ENCODE results near the gene PANX2. TPM values are rescaled to one million over a fixed set of nuclear protein-coding genes. Genes with fewer than 3 reads are reported as not detected.

The PANX2 gene
- total and polyA plus RNA-seq, 2 of the 13 experiments (the other 11 are each of a cell fraction or from before 2014, with no cell fraction given) = 0.15 to 1.1 TPM

- TF ChIP-seq RBFOX2 (IDR thresholded peaks at IDR 0.05; ENCODE audit: low read depth, low read length) (peak; percentile 82), NR2F2 (IDR thresholded peaks at IDR 0.05; ENCODE audit: borderline replicate concordance, low read depth) (no peak), NRL (CRISPR knock-in tag; IDR thresholded peaks at IDR 0.05; ENCODE audit: borderline replicate concordance) (no peak), ZNF251 (CRISPR knock-in tag; IDR thresholded peaks at IDR 0.05) (no peak), NCOA5 (CRISPR knock-in tag; IDR thresholded peaks at IDR 0.05) (no peak), ZNF720 (CRISPR knock-in tag; IDR thresholded peaks at IDR 0.05) (no peak), IKZF5 (CRISPR knock-in tag; IDR thresholded peaks at IDR 0.05) (no peak), IKZF4 (CRISPR knock-in tag; IDR thresholded peaks at IDR 0.05; ENCODE audit: borderline replicate concordance, low read depth, not compliant biosample characterization) (no peak), NFYB (CRISPR knock-in tag; IDR thresholded peaks at IDR 0.05) (peak; percentile 92), CBX1 (IDR thresholded peaks at IDR 0.05; ENCODE audit: low read depth) (no peak), PREB (CRISPR knock-in tag; IDR thresholded peaks at IDR 0.05) (no peak), MEIS1 (CRISPR knock-in tag; IDR thresholded peaks at IDR 0.05; ENCODE audit: borderline replicate concordance) (no peak), ZFP1 (CRISPR knock-in tag; IDR thresholded peaks at IDR 0.05) (no peak), ZNF75D (CRISPR knock-in tag; IDR thresholded peaks at IDR 0.05; ENCODE audit: borderline replicate concordance) (no peak), ZNF567 (CRISPR knock-in tag; IDR thresholded peaks at IDR 0.05; ENCODE audit: borderline replicate concordance) (no peak), ZNF678 (CRISPR knock-in tag; IDR thresholded peaks at IDR 0.05) (no peak), DNMT1 (CRISPR knock-in tag; IDR thresholded peaks at IDR 0.05) (no peak), PHF8 (CRISPR knock-in tag; IDR thresholded peaks at IDR 0.05) (peak; percentile 44; the same call in 1 of the 2 replicates), CHD2 (IDR thresholded peaks at IDR 0.05; ENCODE audit: low read depth, low read length) (peak; percentile 74), ZNF441 (CRISPR knock-in tag; IDR thresholded peaks at IDR 0.05; ENCODE audit: borderline replicate concordance) (no peak), ZNF691 (CRISPR knock-in tag; IDR thresholded peaks at IDR 0.05; ENCODE audit: borderline replicate concordance, low read depth) (0 out of 2 replicates have a peak, but pooled peaks have one; percentile 25)
- TF ChIP-seq, protein P1, sequence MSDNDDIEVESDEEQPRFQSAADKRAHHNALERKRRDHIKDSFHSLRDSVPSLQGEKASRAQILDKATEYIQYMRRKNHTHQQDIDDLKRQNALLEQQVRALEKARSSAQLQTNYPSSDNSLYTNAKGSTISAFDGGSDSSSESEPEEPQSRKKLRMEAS (IDR thresholded peaks at IDR 0.05) = no peak; the same call in 1 of the 2 replicates
- TF ChIP-seq, protein P2, sequence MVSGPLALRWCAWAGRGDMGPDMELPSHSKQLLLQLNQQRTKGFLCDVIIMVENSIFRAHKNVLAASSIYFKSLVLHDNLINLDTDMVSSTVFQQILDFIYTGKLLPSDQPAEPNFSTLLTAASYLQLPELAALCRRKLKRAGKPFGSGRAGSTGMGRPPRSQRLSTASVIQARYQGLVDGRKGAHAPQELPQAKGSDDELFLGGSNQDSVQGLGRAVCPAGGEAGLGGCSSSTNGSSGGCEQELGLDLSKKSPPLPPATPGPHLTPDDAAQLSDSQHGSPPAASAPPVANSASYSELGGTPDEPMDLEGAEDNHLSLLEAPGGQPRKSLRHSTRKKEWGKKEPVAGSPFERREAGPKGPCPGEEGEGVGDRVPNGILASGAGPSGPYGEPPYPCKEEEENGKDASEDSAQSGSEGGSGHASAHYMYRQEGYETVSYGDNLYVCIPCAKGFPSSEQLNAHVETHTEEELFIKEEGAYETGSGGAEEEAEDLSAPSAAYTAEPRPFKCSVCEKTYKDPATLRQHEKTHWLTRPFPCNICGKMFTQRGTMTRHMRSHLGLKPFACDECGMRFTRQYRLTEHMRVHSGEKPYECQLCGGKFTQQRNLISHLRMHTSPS (CRISPR knock-in tag; IDR thresholded peaks at IDR 0.05; ENCODE audit: low read depth) = no peak
- TF ChIP-seq, protein P3, sequence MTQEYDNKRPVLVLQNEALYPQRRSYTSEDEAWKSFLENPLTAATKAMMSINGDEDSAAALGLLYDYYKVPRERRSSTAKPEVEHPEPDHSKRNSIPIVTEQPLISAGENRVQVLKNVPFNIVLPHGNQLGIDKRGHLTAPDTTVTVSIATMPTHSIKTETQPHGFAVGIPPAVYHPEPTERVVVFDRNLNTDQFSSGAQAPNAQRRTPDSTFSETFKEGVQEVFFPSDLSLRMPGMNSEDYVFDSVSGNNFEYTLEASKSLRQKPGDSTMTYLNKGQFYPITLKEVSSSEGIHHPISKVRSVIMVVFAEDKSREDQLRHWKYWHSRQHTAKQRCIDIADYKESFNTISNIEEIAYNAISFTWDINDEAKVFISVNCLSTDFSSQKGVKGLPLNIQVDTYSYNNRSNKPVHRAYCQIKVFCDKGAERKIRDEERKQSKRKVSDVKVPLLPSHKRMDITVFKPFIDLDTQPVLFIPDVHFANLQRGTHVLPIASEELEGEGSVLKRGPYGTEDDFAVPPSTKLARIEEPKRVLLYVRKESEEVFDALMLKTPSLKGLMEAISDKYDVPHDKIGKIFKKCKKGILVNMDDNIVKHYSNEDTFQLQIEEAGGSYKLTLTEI (CRISPR knock-in tag; conservative IDR thresholded peaks at IDR 0.05) = no peak
These were observed 30.1 kb downstream of the PANX2 start, which contains the start of gene SELENOO (continued) for GRCh38 chr22:50200461-50201190.

All from HepG2 (cell line).